Neural progenitor cell (in vitro differentiated cells): ENCODE results near the gene REL. TPM values are rescaled to one million over a fixed set of nuclear protein-coding genes. Genes with fewer than 3 reads are reported as not detected.

ENCODE experiments used
- DNase-seq: peaks from one replicate; pipeline ENCODE4 v3.0.0-alpha.2; 2016; ENCODE audit warnings: low spot score
- H2AFZ ChIP-seq: fragments of 200-600 bp; sonication (generic); replicated peaks from 2 replicates; pipeline ENCODE4 v1.6.1; 2016; ENCODE audit warnings: antibody characterized with exemption
- H3F3A ChIP-seq: fragments of 200-600 bp; sonication (generic); 2 replicates; pipeline ENCODE4 v1.6.1; 2016; ENCODE audit warnings: antibody characterized with exemption, low read depth
- H3K27ac ChIP-seq: fragments of 200-600 bp; sonication (generic); 2 replicates; pipeline ENCODE4 v1.5.1; 2016; ENCODE audit warnings: mild to moderate bottlenecking
- H3K27me3 ChIP-seq: fragments of 200-600 bp; sonication (generic); 2 replicates; pipeline ENCODE4 v1.6.1; 2016; ENCODE audit warnings: mild to moderate bottlenecking, moderate library complexity
- H3K36me3 ChIP-seq: fragments of 200-600 bp; sonication (generic); 2 replicates; pipeline ENCODE4 v1.5.1; 2016
- H3K4me1 ChIP-seq: fragments of 200-600 bp; sonication (generic); 2 replicates; pipeline ENCODE4 v1.6.1; 2016; ENCODE audit warnings: mixed run types
- H3K4me2 ChIP-seq: fragments of 200-600 bp; sonication (generic); 2 replicates; pipeline ENCODE4 v1.6.1; 2016
- H3K4me3 ChIP-seq: fragments of 200-600 bp; sonication (generic); 2 replicates; pipeline ENCODE4 v1.5.1; 2016
- H3K79me2 ChIP-seq: fragments of 200-600 bp; sonication (generic); 2 replicates; pipeline ENCODE4 v1.6.1; 2016; ENCODE audit warnings: low read depth
- H3K9ac ChIP-seq: fragments of 200-600 bp; sonication (generic); 2 replicates; pipeline ENCODE4 v1.6.1; 2016
- H3K9me3 ChIP-seq: fragments of 200-600 bp; sonication (generic); 2 replicates; pipeline ENCODE4 v1.5.1; 2016; ENCODE audit warnings: low read depth
- H4K20me1 ChIP-seq: fragments of 200-600 bp; sonication (generic); 2 replicates; pipeline ENCODE4 v1.6.1; 2016; ENCODE audit warnings: low read depth
- H3K27ac Mint-ChIP-seq: 3 replicates; pipeline ENCODE4 v1.8.0; 2021; ENCODE audit warnings: mixed read lengths
- H3K27me3 Mint-ChIP-seq: 2 replicates; pipeline ENCODE4 v1.8.0; 2022; ENCODE audit warnings: low read depth, mild to moderate bottlenecking, inconsistent platforms, moderate library complexity, mixed read lengths; ENCODE audit not compliant: insufficient read depth
- H3K36me3 Mint-ChIP-seq: 3 replicates; pipeline ENCODE4 v1.8.0; 2021; ENCODE audit warnings: mixed read lengths
- H3K4me1 Mint-ChIP-seq: 3 replicates; pipeline ENCODE4 v1.8.0; 2021; ENCODE audit warnings: mixed read lengths
- H3K4me3 Mint-ChIP-seq: 3 replicates; pipeline ENCODE4 v1.8.0; 2021; ENCODE audit warnings: mild to moderate bottlenecking, moderate library complexity, mixed read lengths
- H3K9me3 Mint-ChIP-seq: 3 replicates; pipeline ENCODE4 v1.8.0; 2020; ENCODE audit warnings: mixed read lengths
- EZH2 ChIP-seq: fragments of 200-600 bp; sonication (generic); IDR thresholded peaks from 2 replicates; pipeline ENCODE4 v1.6.1; 2017; ENCODE audit warnings: antibody characterized with exemption, mild to moderate bottlenecking, moderate library complexity
- EZH2phosphoT487 ChIP-seq: fragments of 200-600 bp; sonication (generic); IDR thresholded peaks from 2 replicates; pipeline ENCODE4 v1.6.1; 2017; ENCODE audit warnings: antibody characterized with exemption
- total RNA-seq: library from RNA; depleted of rRNA; stranded (reverse); fragments of >200 nt; gene quantifications from 2 replicates; pipeline ENCODE4 v1.2.3, GENCODE V29; 2015; ENCODE audit warnings: low replicate concordance
- TF ChIP-seq, protein P1 (sequence below): fragments of 200-600 bp; sonication (generic); IDR thresholded peaks from 2 replicates; pipeline ENCODE4 v1.5.1; 2017; ENCODE audit warnings: antibody characterized with exemption, mild to moderate bottlenecking

The REL gene
- total RNA-seq, 1 donor from 2014 or later = 12.0 TPM

DNA sequence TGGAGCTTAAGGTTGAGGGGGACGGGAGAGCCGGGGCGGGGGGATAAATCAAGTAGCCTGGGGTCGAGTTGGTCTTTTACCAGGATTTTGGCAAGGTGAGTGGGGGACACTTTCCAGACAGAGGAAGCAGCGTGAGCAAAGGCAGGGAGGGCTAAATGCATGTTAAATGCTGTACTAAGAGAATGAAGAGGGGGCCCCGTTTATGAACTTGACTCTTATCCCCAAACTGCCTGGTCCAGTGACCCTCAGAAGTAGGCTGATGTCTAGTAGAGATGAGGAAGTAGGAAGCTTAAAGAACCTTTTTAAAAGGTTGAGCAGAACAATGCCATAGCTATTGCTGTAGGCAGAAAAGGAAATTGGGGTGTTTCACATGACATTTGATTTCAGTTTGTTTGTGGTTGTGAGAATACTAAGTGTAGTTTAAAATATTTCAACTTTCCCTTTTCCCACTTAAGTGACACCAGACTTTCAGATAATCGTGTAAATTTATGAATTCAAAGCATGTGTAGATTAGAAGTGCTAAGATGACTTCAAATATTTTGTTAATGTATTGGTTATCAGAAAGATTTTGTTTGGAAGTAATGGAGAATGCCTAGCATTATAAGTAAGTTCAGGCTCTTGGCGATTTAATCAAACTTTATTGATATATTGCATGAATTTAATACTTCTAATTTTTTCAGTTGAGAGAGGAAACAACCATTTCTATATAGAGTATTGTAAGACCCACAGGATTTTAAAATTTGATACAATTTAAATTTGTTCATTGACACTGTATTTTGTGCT, 1.8 kb downstream of the REL start:
- DNase-seq = peak; percentile 18
- H3K4me1 ChIP-seq = peaks cover 13% of the 10 kb centered on the region
- H3K27ac ChIP-seq = no peak overlapping the region
- H3F3A ChIP-seq = peaks cover 26% of the 10 kb centered on the region
- H3K9ac ChIP-seq = no peak overlapping the region
- Mint-ChIP-seq H3K36me3 (no peaks in the 10 kb centered on the region), H3K4me3 (peak overlapping the region; percentile 96), H3K4me1 (peaks cover 23% of the 10 kb centered on the region), H3K9me3 (no peaks in the 10 kb centered on the region), H3K27me3 (no peaks in the 10 kb centered on the region), H3K27ac (no peak overlapping the region)
- peaks cover 15% of the 10 kb centered on the region for H3K27me3 ChIP-seq
- peak overlapping the region; percentile 78 for H3K4me3 ChIP-seq
- no peaks in the 10 kb centered on the region for H3K36me3 ChIP-seq
- TF ChIP-seq EZH2 (no peak), EZH2phosphoT487 (no peak)
- TF ChIP-seq, protein P1, sequence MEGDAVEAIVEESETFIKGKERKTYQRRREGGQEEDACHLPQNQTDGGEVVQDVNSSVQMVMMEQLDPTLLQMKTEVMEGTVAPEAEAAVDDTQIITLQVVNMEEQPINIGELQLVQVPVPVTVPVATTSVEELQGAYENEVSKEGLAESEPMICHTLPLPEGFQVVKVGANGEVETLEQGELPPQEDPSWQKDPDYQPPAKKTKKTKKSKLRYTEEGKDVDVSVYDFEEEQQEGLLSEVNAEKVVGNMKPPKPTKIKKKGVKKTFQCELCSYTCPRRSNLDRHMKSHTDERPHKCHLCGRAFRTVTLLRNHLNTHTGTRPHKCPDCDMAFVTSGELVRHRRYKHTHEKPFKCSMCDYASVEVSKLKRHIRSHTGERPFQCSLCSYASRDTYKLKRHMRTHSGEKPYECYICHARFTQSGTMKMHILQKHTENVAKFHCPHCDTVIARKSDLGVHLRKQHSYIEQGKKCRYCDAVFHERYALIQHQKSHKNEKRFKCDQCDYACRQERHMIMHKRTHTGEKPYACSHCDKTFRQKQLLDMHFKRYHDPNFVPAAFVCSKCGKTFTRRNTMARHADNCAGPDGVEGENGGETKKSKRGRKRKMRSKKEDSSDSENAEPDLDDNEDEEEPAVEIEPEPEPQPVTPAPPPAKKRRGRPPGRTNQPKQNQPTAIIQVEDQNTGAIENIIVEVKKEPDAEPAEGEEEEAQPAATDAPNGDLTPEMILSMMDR = no peak
- peaks cover 34% of the 10 kb centered on the region for H3K79me2 ChIP-seq
- no peak overlapping the region for H2AFZ ChIP-seq
- H4K20me1 ChIP-seq = peaks cover 16% of the 10 kb centered on the region
- H3K4me2 ChIP-seq = peak overlapping the region; percentile 90
- no peaks in the 10 kb centered on the region for H3K9me3 ChIP-seq

DNA sequence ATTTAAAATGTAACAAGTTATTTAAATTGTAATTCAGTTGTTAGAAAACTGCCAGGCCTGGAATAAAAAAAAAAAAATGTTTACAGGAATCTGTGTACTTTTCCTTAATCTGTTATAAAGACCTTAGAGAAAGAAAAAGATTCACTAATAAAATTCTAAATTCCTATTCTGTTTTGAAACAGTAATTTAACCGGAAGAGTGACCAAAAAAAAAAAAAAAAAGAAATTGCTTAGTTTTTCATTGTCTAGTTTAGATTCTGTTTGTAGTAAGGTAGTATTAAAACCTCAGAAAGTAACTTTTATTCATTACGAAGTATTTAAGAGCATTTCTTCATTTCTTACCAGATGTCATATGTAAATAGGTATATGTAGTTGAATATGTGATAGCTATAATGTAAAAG, 2.5 kb downstream of the REL start:
- Histone ChIP-seq H3K79me2 (peaks cover 34% of the 10 kb centered on the region), H3K36me3 (no peaks in the 10 kb centered on the region), H3K27ac (no peak overlapping the region), H3K9me3 (no peaks in the 10 kb centered on the region), H3K4me3 (peak overlapping the region; percentile 78), H3K9ac (no peak overlapping the region), H3K4me1 (peaks cover 13% of the 10 kb centered on the region), H3K27me3 (peaks cover 15% of the 10 kb centered on the region), H3F3A (peaks cover 26% of the 10 kb centered on the region), H4K20me1 (peaks cover 16% of the 10 kb centered on the region), H3K4me2 (peak overlapping the region; percentile 90), H2AFZ (no peak overlapping the region)
- Mint-ChIP-seq H3K9me3 (no peaks in the 10 kb centered on the region), H3K4me1 (peaks cover 23% of the 10 kb centered on the region), H3K27me3 (no peaks in the 10 kb centered on the region), H3K4me3 (no peak overlapping the region), H3K27ac (no peak overlapping the region), H3K36me3 (no peaks in the 10 kb centered on the region)
- TF ChIP-seq EZH2 (no peak), EZH2phosphoT487 (no peak)
- TF ChIP-seq, protein P1 = no peak
- DNase-seq = no peak

GRCh38 chr2:60884800-60885199, 3.4 kb downstream of the REL start:
- Histone ChIP-seq H3K27me3 (peaks cover 15% of the 10 kb centered on the region), H3K79me2 (peaks cover 34% of the 10 kb centered on the region), H3K27ac (no peak overlapping the region), H3K4me3 (no peak overlapping the region), H3K9ac (no peak overlapping the region), H4K20me1 (peaks cover 16% of the 10 kb centered on the region), H3K4me2 (no peak overlapping the region), H2AFZ (no peak overlapping the region), H3K9me3 (no peaks in the 10 kb centered on the region), H3F3A (peaks cover 25% of the 10 kb centered on the region), H3K4me1 (peaks cover 13% of the 10 kb centered on the region), H3K36me3 (no peaks in the 10 kb centered on the region)
- no peaks in the 10 kb centered on the region for H3K36me3 Mint-ChIP-seq
- no peak for DNase-seq
- no peaks in the 10 kb centered on the region for H3K9me3 Mint-ChIP-seq
- H3K4me1 Mint-ChIP-seq = peaks cover 22% of the 10 kb centered on the region
- no peaks in the 10 kb centered on the region for H3K27me3 Mint-ChIP-seq
- TF ChIP-seq EZH2 (no peak), EZH2phosphoT487 (no peak)
- TF ChIP-seq, protein P1 = no peak
- no peak overlapping the region for H3K27ac Mint-ChIP-seq
- H3K4me3 Mint-ChIP-seq = no peak overlapping the region
